Retina (tissue), 1 donor: ENCODE data around the gene PRPF6.
"Not testable (repeated sequence)": the region's sequence is repeated elsewhere in the genome, so short reads cannot be mapped to it uniquely, and the experiment has no call there.

Experiments
- DNase-seq: peaks from one replicate; pipeline ENCODE4 v3.0.0-alpha.2; 2016

PRPF6 gene

DNA sequence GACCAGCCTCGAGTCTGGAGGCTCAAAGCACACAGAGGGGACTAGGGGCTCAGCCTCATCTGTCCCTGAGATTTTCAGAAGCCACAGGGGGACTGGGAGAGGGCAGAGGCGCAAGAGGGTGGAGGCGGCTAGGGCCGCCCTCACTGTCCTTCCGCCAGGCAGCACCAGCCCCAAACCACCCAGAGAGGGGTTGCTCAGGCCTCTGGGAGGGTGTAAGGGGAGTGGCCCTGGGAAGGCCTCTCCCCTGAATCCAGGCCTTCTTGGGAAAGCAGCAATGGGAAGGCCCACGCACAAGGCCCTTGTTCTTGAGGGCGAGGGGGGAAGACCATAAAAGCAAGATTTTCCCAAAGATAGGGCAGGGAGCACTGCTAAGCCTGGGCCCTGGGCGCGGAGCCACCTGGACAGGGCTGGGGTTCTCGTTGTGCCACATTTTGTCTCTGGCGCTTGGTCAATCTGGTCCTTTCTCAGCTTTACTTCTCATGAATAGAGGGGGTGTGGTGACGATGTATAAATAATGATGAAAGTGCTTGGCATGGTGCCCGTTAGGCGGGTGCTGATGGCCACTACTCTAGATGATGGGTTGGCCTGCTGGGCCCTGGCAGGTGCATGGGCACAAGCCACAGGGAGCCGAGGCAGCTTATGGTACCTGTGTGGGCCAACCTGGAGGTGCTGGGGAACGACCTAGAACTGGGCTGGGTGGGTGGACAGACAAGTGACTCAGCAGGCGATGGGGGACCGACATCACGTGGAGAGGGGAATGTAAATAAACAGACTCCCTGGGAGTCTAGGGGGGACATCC lies 6.3 kb upstream of the PRPF6 start:
- DNase-seq = no peak

GRCh38 chr20:63976511-63976910 lies 4.4 kb upstream of the PRPF6 start:
- DNase-seq = not testable (repeated sequence)

DNA sequence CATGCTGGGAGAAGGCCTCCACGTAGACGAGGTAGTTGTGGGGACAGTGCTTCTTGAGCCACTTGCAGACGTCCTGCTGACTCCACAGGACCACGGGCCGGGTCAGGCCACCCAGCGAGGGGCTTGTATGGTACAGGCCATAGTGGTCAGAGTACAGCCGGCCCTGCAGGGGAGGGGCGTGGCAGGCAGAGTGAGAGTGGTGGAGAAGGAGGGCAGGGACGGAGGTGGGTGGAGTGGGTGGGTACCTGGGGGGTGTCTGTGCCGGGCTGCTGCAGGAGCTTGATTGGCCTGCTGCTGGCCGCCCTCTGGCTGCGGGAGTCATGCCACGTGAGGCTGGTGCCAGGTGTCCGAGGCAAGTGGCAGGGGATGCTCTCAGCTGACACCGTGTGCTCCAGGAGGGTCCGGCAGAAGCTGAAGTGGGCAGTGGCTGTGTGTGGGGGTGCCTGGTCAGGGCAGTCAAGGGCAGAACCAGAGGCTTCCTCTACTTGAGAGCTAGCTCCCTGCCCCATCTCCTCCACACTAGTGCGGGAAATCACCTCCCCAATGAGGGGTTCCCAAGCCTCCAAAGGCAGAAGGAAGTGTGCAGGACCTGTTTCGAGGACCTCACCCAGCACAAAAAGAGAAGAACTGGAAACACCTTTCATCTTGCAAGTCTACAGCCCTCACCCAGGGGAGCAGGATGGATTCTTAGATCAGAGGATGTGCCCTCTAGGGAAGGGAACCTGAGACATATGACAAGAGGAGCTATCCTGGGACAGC lies 3.8 kb upstream of the PRPF6 start:
- DNase-seq = no peak

- no peak for DNase-seq
Measured at GRCh38 chr20:63977739-63978276, 3.1 kb upstream of the PRPF6 start.

GRCh38 chr20:63978319-63979228 lies 2.4 kb upstream of the PRPF6 start:
- peak; percentile 69 for DNase-seq

- no peak for DNase-seq
Measured at GRCh38 chr20:63979229-63979556, 1.7 kb upstream of the PRPF6 start.

DNA sequence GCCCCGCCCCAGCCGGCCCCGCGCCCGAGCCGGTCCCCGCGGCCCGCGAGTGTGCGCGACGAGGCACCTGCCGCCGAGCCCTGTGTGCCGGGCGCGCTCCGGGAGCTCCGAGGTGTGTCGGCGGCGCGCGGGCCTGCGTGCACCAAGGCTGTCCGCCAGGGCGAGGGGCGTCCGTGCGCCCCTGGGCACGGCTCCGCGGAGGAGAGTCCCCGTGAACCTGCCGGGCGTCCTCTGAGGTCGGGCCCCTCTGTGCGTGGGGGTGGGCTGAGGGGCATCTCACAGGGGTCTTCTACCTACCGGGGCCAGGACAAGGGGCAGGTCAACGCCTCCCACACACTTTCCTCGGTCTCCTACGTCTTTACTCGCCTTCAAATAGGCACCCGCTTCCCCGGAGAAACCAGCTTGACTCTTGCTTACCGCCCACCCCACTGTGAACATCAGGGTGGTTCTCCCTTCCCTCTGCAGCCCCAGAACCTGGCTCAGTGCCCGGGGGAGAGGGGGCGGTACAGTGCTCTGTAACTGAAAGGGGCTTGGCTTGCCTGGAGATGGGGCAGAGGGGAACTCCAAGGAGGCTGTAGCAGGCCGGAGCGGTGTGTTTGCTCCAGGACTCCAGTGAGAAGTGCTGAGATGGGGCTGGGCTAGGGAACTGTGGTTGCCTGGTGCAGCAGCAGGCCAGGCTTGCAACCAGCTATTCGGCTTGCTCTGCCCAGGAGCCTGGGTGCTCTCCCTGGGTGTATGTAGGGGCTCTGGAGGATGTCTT lies 1.2 kb upstream of the PRPF6 start, which contains the start of gene SAMD10:
Gene SAMD10 (minus strand): TSS at position 86 of the 760 bp plus-strand sequence. CDS start 175 bp downstream, outside the sequence.
- DNase-seq = peak; percentile 67

DNA sequence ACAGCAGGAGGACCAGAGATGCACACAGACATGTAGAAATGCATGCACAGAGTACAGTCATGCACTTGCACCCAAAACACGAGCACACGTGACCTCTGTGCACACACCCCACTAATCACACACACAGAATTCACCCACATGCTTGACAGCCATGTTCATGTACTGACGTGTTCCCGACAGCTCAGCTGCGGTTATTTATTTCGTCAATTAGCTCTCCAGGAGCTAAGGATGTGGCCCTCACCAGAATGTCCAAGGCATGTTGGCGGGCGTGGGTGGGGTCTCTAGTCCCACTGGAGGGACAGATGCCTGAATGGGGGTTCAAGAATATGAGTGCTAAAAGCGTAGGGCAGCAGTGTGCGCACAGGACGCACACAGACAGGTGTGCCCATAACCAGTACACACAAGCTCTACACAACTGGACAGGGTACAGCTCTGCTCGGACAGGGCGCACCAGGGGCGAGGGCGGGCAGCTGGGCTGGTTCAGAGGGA lies 571 bp upstream of the PRPF6 start:
- DNase-seq = no peak

- DNase-seq = no peak
Measured at GRCh38 chr20:63982937-63983336, 2.0 kb downstream of the PRPF6 start.

- no peak for DNase-seq
Measured at GRCh38 chr20:64000906-64001305, 20.0 kb downstream of the PRPF6 start.

- DNase-seq = no peak
Measured at GRCh38 chr20:64001607-64002011, 20.7 kb downstream of the PRPF6 start.

- DNase-seq = no peak
Measured at GRCh38 chr20:64003960-64004725, 23.2 kb downstream of the PRPF6 start.

DNA sequence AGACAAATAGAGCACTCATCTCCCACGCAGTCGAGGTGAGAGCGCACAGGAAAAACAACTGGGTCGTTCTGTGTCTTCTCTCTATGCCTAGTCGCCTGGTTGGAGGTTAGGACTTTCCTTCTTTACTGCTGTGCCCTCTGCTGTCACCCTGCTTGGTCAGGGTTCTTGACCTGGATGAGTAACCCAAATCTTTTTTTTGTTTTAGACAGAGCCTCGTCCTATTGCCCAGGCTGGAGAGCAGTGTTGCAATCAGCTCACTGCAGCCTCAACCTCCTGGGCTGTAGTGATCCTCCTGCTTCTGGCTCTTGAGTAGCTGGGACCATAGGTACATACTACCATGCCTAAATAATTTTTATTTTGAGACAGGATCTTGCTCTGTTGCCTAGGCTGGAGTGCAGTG lies 24.5 kb downstream of the PRPF6 start:
- no peak for DNase-seq

DNA sequence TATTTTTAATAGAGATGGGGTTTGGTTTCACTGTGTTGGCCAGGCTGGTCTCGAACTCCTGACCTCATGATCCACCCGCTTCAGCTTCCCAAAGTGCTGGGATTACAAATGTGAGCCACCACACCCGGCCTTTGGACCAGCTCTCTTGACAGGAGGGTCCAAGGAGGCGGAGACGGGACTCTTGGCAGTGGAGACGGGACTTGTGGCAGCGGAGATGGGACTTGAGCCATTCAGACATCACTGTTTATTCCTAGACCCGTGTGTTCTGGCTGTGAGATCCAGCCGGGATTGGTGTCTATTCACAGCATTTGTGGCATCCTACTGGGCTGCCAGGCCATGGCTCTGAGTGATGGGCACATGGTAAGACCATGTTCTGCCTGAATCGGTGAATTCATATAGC lies 25.6 kb downstream of the PRPF6 start:
- DNase-seq = no peak

- DNase-seq = no peak
Measured at GRCh38 chr20:64006902-64007301, 26.0 kb downstream of the PRPF6 start.

GRCh38 chr20:64009811-64010387 lies 29.0 kb downstream of the PRPF6 start:
- no peak for DNase-seq

DNA sequence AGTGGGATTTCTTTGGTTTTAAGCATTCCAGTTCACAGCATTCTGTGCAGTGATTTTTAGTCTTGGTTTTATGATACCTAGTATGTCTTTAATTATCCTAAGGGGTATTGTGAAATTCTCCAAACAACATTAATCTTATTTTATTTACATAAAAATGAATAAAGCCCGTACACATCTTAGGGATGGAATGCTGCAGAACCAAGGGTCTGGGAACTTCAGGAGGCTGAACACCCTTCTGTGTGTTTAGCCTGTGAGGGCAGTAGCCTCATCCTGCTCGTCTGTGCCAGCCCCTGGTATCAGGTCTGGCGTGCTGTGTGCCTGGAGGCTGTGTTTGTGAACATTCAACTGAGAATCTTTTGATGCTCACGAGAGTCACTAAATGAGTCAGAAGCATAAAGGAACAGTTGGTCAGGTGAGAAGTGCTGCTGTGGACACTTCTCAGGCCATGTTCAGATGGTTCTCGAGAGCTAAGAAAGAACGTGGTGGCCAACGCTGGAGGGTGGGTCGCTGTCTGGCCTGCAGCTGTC lies 29.8 kb downstream of the PRPF6 start:
- DNase-seq = no peak

DNA sequence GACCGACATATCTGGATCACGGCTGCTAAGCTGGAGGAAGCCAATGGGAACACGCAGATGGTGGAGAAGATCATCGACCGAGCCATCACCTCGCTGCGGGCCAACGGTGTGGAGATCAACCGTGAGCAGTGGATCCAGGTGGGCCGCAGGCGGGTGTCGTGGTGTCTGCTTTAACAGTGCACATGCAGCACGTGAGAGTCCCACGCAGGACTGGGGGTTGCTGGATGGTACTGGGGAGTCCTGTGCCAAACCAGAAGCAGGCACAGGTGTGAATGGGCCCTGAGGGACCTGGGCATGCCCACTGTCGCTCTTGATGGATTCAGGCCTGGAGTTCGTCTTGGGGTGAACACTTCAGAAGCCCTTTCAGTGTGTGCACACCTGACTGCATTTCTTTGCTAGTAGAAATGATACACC lies 30.4 kb downstream of the PRPF6 start:
- DNase-seq = no peak

GRCh38 chr20:64012385-64013154 lies 31.6 kb downstream of the PRPF6 start:
- not testable (repeated sequence) for DNase-seq

GRCh38 chr20:64015635-64016034 lies 34.7 kb downstream of the PRPF6 start:
- DNase-seq = no peak
